ENCODE results near the gene AOPEP.
"Not testable (repeated sequence)": the region's sequence is repeated elsewhere in the genome, so short reads cannot be mapped to it uniquely, and the experiment has no call there.

AOPEP gene

DNA sequence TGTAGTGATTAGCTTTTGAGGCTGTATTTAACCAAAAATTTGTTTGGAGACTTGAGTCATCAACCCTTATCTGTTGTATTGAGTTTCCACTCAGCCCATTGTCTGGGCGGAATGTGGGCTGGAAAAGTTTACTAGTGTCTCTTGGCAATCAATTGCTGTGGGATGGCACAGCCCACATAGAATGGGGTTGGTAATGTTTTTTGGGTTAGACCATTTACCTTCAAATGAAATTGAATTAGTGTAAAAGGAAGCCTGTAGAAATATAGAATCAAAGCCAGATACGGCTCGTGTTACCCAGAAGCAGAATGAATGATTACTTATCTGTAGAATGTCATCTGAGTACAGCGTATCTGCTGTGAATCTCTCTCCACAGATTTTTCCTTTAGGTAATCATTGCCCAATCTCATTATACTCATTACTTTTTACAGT lies 142.9 kb downstream of the AOPEP start:
- DNase-seq (ENCODE audit: low read depth) = no peak

DNA sequence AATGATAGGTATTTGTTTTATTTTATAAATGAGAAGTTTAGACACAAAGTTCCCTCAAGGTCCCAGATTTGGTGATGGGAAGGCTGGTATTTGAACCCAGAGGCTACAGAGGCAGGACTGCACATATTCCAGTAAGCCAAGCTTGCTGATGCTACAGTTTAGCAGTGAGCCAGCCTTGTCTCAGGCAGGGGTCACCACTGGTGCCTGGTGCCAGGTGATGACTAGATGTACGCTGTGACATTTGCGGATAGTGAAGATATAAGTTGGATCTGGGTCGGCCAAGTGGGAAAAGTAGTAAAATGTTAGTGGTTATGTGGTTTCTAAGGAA lies 143.9 kb downstream of the AOPEP start:
- DNase-seq (ENCODE audit: low read depth) = no peak

DNA sequence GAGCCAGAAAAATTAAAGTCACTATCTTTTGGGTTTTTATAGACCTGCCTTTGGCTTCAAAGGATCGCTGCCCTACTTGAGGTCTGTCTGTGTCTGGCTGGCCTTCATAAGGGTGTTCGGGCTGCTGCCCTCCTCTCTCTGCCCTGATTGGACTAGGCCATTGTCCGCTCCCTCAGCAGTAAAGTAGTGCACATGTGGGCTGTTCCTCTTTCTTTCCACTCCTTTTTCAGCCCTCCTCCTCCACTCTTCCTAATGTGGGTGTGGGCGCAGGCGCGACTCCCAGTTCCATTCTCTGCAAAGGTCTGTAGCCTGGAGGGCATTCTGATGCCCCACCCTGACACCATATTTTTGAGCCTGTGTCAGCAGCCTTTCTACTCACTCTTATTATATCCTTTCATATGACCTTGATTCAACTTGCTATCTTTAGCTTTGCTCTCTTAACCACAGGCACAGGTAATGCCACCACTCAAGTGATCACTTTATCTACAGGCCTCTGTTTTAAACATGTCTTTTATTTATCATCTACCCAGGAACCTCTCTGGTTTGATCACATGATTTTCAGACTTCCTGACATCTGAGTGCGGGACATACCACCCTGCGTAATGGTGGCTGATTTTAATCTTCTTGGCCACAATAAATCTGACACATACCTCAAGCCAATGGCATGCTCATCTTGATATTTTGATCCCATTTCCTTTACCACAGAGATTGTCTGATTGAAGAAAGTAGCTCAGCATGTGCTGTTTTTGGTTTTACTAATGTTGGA lies 144.5 kb downstream of the AOPEP start:
- peak; percentile 33 for DNase-seq (ENCODE audit: low read depth)

DNA sequence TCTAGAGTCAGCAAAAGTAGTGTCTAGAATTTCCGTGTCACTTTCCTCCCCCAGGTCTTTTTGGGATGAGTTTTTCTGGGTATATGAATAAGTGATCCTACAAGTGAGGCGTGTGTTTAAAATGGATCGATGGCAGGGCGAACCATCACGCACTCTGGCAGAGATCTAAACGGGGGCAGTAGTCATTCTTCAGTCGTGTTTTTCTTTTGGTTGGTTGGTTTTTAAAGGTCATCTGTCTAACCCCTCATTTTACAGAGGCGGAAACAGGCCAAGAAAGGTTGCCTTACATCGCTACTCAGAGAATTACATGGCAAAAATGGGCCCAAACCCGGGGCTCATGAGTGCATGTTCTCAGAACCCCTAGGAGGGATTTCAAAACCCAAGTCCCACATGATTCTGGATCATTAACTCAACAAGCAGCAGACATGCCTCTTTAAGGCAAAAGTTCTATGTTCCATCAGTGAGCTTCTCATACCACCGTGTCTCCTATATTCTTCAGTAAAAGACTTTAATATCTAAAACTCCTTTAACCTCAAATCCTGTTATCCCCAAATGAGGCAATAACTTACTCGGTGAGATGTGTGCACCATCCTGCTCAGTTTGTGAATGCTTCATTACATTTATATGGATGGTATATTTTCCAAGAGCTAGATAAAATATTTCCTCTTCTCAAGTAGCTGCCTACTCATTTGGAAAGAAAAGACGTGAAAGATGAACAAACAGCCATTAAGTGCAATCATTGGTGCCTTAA lies 145.8 kb downstream of the AOPEP start:
- no peak for DNase-seq (ENCODE audit: low read depth)

DNA sequence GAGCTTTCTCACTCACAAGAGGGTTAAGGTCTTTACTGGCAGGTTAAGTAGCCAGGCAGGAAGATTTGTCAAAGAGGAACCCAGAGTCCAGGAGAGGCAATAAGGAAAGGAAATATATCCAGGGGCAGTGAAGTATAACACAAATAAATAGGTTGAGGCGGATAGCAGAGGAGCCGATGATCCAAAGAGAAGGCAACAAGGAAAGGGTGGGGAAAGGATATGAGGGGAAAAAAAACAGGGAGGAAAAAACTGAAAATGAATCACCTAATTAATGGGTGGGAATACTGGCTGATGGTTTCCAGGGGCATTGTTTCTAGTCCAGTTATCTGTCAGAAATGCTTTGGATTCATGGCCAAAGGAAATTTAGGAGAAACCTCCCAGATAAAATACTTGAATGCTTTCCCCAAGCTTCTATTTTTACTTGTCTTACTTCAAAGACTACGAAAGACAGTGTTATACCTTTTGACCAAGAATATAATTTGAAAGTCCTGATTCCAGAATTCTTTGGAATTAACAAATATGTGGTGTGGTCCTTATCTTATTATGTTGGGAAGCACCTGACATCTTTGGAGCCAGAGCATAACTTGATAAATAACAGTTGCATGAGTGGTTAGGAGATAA lies 146.5 kb downstream of the AOPEP start:
- DNase-seq (ENCODE audit: low read depth) = no peak

DNA sequence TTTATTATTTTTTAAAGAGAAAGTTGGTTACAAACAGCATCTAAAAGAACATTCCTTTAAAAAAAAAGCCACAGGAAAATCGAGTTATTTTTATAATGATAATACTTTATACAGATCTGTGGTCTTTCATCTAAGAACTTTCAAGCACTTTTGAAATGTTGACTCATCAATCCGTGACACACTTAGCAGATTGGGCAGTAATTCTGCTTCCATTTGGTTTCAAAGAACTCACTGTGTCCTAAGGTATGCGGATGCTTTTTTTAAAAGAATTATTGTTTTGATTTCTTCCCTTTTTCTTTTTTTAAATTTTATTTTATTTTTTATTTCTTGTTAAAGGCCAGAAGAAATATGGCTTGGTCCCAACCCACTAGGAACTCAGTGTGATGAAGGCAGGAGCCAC lies 147.8 kb downstream of the AOPEP start:
- no peak for DNase-seq (ENCODE audit: low read depth)

DNA sequence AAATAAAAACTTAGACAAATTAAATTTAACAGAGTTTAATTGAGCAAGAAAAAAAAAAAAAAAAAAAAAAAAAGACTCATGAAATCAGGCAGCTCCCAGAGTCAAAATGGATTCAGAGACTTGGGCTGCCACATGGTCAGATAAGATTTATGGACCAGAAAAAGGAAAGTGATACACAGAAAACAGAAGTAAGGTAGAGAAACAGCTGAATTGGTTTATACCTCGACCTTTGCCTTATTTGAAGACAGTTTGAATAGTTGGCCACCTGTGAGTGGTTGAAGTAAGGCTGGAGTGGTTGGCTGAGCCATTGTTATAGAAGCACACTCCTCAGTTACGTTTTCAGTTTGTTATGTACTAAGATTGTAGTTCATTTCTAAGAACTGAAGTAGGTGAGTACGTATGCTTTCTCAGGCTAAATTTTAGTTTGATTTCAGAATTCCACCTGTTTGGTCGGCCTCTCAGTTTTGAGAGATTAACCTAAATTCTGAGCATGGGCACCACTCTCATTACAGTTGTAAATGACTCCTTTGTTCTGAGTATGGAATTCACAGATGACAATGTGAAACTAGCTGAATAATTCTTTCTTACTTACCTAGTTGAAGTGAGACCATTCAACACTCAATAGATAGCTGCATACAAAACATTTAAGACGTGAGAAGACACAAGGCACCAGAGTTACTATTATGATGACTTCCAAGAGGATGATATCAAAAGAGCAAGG lies 149.0 kb downstream of the AOPEP start:
- DNase-seq (ENCODE audit: low read depth) = no peak

DNA sequence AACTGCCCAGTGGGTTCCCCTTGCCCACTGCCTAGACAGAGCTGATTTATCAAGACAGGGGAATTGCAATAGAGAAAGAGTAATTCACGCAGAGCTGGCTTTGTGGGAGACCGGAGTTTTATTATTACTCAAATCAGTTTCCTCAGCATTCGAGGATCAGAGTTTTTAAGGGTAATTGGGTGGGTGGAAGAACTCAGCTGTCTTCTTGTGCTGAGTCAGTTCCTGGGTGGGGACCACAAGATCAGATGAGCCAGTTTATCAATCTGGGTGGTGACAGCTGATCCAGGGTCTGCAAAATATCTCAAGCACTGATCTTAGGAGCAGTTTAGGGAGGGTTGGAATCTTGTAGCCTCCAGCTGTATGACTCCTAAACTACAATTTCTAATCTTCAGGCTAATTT lies 152.3 kb downstream of the AOPEP start:
- not testable (repeated sequence) for DNase-seq (ENCODE audit: low read depth)

DNA sequence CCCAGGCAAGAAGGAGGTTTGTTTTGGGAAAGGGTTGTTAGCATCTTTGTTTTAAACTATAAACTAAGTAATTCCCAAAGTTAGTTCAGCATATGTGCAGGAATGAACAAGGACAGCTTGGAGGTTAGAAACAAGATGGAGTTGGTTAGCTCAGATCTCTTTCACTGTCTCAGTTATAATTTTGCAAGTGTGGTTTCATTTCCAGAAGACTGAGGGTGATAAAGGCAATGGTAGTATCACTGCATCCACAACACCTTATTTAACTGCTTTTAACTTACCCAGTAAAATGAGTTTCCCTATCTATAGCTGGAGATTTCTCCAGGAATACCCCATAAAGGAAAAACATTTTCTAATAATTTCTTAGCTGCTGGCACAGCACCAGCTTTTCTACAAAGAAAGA lies 152.7 kb downstream of the AOPEP start:
- no peak for DNase-seq (ENCODE audit: low read depth)

DNA sequence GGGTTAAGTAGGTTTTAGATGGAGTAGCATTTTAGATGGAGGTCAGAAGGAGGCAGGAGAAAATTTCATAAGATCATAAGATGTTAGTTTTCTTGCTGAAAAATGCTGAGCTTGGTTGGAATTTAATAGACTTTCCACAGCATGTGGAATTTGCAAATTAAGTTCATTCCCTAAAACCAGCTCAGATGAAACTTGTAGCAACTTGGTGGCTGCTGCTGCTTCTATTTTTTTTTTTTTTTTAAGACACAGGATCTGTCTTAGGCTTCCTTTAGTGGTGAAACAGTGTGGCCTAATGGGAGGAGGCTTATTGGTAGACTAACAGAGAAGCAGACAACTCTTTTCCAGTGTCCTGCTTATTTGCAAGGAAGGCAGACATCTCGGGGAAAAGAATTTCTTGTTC lies 154.5 kb downstream of the AOPEP start:
- DNase-seq (ENCODE audit: low read depth) = no peak

DNA sequence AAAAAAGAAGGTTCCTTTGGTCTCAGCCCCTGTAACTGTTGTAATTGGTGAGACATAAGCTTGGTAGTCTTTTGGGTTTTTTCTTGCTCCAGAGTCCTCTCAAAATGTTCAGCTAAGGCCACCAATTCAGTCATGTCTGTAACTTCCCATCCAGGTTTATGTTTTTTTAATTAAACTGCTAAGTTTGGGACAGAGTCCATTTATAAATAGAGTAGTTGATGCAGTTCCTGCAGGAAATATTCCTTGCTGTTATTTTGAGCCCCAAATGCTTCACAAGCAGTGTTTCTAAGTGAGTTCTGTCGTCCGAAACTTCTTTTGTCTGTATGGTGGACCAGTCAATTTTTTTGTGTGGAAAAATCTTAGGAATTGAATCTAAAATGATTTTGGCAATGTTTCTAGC lies 155.0 kb downstream of the AOPEP start:
- no peak for DNase-seq (ENCODE audit: low read depth)

DNA sequence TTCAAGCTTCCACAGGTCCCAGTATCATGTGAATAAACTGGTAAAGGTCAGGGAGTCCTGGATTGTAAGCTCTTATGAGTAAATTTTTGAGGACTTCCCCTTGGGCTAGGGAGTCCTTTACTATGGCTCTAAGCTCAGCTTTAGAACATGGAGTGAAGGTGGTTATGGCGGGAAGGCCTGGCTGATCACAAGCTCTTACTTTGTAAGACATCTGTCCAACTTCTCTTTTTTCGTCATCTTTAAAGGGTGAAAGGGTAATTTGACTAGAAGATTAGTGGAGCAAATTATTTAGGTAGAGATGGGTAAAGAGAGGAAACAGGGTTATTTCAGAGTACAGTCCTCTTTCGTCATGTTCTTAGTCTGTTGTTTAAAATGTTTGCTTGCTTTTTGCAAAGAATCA lies 155.4 kb downstream of the AOPEP start:
- DNase-seq (ENCODE audit: low read depth) = no peak

DNA sequence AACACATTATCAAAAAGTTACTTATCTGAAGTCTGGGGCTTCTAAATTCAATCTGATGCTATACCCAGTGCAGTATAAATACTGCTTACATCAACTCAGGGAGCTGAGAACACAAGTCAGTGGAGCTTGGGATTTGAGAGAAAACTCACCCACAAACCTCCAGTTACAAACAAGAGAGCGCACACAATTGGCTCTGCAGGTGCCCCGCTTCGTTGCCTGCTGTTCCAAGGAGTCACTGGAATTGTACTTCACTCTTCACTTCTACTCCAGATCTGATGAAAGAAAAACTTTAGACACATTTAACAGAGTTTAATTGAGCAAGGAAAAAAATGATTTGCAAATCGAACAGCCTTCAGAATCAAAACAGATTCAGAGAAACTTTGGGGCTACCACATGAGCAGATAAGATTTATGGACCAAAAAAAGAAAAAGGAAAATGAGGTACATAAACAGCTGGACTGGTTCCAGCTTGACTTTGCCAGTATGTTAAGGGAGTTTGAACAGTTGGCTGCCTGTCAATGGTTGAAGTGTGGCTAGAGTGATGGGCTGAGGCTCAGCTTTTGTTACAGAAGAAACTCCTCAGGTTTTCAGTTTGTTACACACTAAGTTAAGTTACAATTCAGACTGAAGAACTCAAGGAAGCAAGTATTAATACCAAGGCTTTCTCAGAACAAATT lies 156.6 kb downstream of the AOPEP start:
- DNase-seq (ENCODE audit: low read depth) = no peak

DNA sequence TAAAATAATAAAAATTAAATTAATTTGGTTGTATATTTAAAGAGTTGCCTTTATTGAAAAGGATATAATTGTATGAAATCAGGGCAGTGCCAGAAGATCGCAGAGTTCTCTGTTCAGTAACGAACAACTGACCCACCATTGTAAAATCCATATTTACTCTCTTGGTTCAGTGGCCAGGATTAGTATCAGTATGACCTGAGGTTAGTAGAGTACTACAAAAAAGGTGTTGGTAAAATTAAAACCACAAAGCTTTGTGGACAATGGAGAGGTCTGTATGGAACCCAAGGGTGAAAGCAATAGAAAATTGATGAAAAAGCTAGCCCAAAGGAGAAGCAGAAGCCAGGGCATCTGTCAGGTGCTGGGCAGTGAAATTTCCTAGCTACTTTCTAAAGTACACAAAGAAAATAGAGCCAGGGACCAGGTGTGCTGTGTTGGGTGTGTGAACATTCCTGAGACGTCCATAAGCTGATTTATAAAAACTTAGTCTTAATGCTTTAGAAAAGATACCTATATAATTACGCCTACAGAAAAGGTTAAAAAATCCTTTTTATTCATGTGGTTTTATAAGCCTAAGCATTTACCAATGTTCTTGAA lies 159.5 kb downstream of the AOPEP start:
- no peak for DNase-seq (ENCODE audit: low read depth)

DNA sequence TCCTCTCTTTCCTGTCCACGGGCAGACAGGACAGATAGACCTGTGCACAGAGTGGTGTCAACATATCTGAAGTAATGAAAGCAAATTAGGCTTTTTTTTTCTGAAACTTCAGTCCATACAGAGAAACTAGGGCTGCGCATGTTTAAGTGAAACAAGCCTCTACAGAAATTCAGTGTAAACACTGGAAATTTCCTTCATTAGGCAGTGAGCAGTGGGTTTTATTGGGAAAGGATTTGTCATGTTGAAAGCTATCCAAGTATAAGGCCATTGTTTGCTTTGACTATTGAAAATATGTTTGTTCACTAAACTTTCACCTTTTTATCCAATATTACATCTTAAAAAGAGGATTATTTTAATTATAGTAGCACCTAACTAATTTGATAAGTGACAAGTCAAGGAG lies 161.2 kb downstream of the AOPEP start:
- DNase-seq (ENCODE audit: low read depth) = no peak

DNA sequence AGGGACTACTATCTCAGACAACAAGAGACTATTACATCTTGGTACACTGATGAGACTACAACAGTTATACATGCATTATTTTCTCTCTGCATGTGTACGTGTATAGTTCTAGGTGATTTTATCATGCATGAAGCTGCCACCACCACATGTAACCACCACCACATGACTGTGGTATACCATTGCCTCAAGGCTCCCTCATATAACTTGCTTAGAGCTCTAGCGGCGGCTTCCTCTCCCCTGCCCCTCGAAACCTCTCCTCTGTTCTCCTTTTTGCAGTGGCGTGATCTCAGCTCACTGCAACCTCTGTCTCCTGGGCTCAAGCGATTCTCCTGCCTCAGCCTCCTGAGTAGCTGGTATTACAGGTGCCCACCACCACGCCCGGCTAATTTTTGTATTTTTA lies 162.3 kb downstream of the AOPEP start:
- DNase-seq (ENCODE audit: low read depth) = no peak

DNA sequence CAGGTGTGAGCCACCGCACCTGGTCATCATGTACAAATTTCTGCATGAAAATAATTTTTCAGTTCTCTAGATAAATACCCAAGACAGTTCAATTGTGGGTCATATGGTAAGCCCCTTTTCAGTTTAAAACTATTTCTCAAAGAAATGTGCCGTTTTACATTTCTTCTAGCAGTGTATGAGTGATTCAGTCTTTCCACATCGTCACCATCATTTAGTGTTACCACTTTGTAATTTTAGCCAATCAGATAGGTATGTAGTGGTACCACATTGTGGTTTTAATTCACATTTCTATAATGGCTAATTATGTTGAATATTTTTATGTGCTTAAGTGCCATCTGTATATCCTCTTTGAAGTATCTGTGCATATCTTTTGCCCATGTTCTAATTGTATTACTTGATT lies 163.1 kb downstream of the AOPEP start:
- DNase-seq (ENCODE audit: low read depth) = no peak

DNA sequence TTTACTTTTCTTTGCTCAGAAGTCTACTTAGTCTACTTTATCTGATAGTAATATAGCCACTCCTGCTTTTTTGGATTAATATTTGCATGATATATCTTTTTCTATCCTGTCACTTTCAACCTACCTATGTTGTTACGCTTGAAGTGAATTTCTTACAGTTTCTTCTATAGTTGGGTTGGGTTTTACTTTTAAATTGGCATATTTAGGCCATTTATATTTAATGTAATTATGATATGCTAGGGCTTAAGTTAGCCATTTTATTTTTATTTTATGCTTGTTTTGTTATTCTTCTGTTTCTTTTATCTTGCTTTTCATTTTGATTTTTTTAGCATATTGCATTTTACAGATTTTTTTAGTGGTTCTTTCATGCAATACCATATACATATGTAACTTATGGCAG lies 164.7 kb downstream of the AOPEP start:
- DNase-seq (ENCODE audit: low read depth) = no peak

DNA sequence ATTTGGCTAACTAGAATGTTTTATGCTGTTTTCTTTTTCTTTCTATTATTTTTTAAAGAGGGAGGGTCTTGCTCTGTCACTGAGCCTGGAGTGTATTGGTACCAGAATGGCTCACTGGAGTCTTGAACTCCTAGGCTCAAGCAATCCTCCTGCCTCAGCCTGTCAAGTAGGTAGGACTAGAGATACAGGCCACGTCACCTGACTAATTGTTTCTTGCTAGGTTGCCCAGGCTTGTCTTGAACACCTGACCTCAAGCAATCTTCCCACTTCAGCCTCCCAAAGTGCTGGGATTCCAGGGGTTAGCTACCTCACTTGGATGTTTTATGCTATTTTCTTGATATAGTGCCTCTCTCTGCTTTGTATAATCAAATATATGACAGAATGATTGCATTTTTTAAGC lies 166.2 kb downstream of the AOPEP start:
- DNase-seq (ENCODE audit: low read depth) = no peak

DNA sequence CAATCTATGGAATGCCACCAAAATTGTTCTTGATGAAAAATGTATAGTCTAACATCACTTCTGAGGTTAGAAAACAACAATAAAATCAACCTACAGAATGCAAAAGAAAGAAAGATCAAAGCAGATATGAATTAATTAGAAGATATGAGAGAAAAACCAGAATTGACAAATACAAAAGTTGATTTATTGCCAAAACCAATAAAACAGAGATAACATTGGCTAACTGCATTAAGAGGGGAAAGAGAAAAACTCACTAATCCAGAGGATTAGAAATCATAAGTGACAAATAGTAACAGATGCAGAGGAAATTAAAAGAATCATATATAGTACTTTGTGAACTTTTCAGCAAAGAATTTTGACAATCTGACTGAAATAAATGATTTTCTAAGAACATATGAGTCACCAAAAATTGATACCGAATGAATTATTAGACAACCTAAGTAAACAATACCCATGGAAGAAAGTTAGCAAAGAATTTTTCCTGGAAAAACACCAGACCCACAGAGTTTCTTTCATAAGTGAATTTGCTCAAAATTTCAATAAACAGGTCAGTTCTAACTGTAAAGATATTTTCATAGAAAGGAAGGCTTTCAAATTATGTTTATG lies 167.7 kb downstream of the AOPEP start:
- DNase-seq (ENCODE audit: low read depth) = no peak

DNA sequence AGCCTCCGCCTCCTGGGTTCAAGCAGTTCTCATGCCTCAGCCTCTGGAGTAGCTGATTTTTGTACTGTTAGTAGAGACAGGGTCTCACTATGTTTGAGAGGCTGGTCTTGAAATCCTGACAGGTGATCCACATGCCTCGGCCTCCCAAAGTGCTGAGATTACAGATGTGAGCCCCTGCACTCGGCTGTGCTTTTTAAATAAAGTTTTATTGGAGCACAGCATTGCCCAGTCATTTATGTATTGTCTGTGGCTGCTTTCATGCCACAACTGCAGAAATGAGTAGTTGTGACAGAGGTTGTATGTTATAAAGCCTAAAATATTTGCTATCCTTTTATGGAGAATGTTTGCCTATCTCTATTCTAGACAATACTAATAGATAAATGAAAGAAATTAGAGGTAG lies 169.2 kb downstream of the AOPEP start:
- no peak for DNase-seq (ENCODE audit: low read depth)

Data from activated T-cell treated with anti-CD3 and anti-CD28 coated beads for 24 hours (primary cell).